ENCODE measurements around the gene HLCS.

- TF ChIP-seq CTCF (conservative IDR thresholded peaks at IDR 0.05 in 1 of 2, IDR thresholded peaks at IDR 0.05 in 1 of 2; ENCODE audit: low read depth in 1 of 2, low read length in 2 of 2) (no peak), EZH2 (IDR thresholded peaks at IDR 0.05; ENCODE audit: low read length, missing control alignments) (no peak)
Observed at GRCh38 chr21:36804874-36805611, 161.4 kb downstream of the HLCS start.
